ENCODE data around the gene WHRN.

DNA sequence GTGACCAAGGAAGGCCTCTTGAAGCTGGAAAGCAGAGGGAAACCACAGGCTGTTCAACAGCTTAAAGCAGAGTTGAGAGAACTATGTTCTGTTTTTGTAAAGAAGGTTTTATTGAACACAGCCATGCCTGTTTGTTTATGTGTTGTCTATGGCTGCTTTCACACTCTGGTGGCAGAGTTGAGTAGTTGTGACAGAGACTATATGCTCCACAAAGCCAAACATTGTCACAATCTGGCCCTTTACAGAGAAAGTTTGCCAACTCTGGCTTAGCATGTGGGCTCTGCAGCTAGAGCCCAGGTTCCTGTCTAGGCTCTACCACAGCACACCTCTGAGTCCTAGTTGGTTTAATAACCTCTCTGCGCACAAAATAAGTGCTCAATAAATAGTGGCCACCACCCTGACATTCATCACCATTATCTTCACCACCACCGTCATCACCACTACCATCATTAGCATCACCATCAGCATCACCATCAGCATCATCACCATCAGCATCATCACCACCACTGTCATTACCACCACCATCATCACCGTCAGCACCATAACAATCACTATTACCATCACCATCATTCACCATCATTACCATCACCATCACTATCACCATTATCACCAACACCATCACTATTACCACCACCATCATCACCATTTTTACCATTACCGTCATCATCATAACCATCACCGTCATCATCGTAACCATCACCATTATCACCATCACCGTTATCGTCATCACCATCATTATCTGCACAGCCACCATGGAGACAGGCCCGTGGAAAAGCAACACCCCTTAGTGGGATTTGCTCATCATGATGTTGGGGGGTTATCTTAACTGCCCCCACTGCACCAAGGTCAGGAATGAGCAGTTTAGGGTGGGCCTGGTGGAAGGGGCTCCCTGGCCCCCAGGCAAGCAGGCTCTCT, 135.8 kb downstream of the WHRN start:
- TF ChIP-seq, protein P1, sequence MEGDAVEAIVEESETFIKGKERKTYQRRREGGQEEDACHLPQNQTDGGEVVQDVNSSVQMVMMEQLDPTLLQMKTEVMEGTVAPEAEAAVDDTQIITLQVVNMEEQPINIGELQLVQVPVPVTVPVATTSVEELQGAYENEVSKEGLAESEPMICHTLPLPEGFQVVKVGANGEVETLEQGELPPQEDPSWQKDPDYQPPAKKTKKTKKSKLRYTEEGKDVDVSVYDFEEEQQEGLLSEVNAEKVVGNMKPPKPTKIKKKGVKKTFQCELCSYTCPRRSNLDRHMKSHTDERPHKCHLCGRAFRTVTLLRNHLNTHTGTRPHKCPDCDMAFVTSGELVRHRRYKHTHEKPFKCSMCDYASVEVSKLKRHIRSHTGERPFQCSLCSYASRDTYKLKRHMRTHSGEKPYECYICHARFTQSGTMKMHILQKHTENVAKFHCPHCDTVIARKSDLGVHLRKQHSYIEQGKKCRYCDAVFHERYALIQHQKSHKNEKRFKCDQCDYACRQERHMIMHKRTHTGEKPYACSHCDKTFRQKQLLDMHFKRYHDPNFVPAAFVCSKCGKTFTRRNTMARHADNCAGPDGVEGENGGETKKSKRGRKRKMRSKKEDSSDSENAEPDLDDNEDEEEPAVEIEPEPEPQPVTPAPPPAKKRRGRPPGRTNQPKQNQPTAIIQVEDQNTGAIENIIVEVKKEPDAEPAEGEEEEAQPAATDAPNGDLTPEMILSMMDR (IDR thresholded peaks at IDR 0.05): no peak
- no peak for TF ChIP-seq POLR2A (IDR thresholded peaks at IDR 0.05)
